K562 (cell line): ENCODE data around the gene CDK5R2. TPM values are rescaled to one million over a fixed set of nuclear protein-coding genes. Genes with fewer than 3 reads are reported as not detected.

Experiments used
- ATAC-seq: fragments of 200-7000 bp; cut with Tn5 transposase; 3 replicates; pipeline ENCODE4 v1.9.1; 2020; ENCODE audit warnings: moderate library complexity
- BruUV-seq: library from RNA; stranded (reverse); fragments of 400-500 nt; replicated peaks from 2 replicates; lab custom pipeline; 2021; lab: Mats Ljungman, UMichigan
- CTCF ChIA-PET: fragments of 300-600 bp; formaldehyde crosslinking; extraction: SDS; loops from one replicate; lab custom pipeline; 2021; ENCODE audit warnings: low intra/inter-chr PET ratio; lab: Yijun Ruan, JAX
- POLR2A ChIA-PET: fragments of 300-600, 350-650 bp; sonication (Branson Sonifier 250); formaldehyde crosslinking; extraction: SDS; loops from one replicate; lab custom pipeline; 2021; ENCODE audit warnings: antibody characterized with exemption, inconsistent platforms; lab: Yijun Ruan, JAX
- DNase-seq, 4 experiments: peaks; one replicate each; pipeline versions ENCODE4 v3.0.0 to v3.0.0-alpha.2; 2011 to 2018; ENCODE audit warnings: low spot score in 3 of 4, mixed read lengths in 3 of 4; ENCODE audit errors: extremely low read depth in 1 of 4
- FAIRE-seq: peaks from 2 replicates; lab custom pipeline; 2011; peaks lifted over from hg19 to GRCh38; lab: Jason Lieb, UNC
- H2AFZ ChIP-seq: 2 replicates; pipeline ENCODE4 v1.6.0; 2011; ENCODE audit warnings: low read depth, low read length, control low read depth, inconsistent platforms
- H3K27ac ChIP-seq: fragments of 200-600 bp; 3 replicates; pipeline ENCODE4 v1.8.0; 2011; ENCODE audit warnings: low read depth, mild to moderate bottlenecking, control low read depth, inconsistent platforms, low read length, moderate library complexity, mixed read lengths; ENCODE audit errors: extremely low read depth
- H3K27me3 ChIP-seq, 2 experiments: fragments of 300-600 bp in 1 of 2; 2 replicates in 1 of 2; 3 replicates in 1 of 2; pipeline versions ENCODE4 v1.6.0 to v1.8.0; 2011; ENCODE audit warnings: inconsistent platforms in 2 of 2, low read length in 2 of 2, mild to moderate bottlenecking in 1 of 2, mixed read lengths in 1 of 2, moderate library complexity in 1 of 2; ENCODE audit not compliant: control insufficient read depth in 2 of 2, insufficient read depth in 2 of 2
- H3K36me3 ChIP-seq: fragments of 300-600 bp; 3 replicates; pipeline ENCODE4 v1.8.0; 2011; ENCODE audit warnings: mild to moderate bottlenecking, low read length, inconsistent platforms; ENCODE audit not compliant: control insufficient read depth, insufficient read depth
- H3K4me1 ChIP-seq, 2 experiments: fragments of 200-600 bp in 1 of 2; replicated peaks in 1 of 2; 2 replicates in 1 of 2; 3 replicates in 1 of 2; pipeline versions ENCODE4 v1.5.1 to v1.8.0; 2011; ENCODE audit warnings: inconsistent platforms in 2 of 2, low read length in 2 of 2, mild to moderate bottlenecking in 1 of 2, mixed read lengths in 1 of 2, moderate library complexity in 1 of 2; ENCODE audit not compliant: control insufficient read depth in 2 of 2, insufficient read depth in 2 of 2
- H3K4me2 ChIP-seq: 2 replicates; pipeline ENCODE4 v1.6.1; 2011; ENCODE audit warnings: low read length, control low read depth, inconsistent platforms, mixed read lengths; ENCODE audit not compliant: insufficient read depth
- H3K4me3 ChIP-seq: fragments of 200-600 bp; sonication (generic), shearing (Covaris generic); 2 replicates; pipeline ENCODE4 v1.5.1; 2016; ENCODE audit warnings: control low read depth, inconsistent platforms
- H3K79me2 ChIP-seq: fragments of 200-600 bp; 3 replicates; pipeline ENCODE4 v1.8.0; 2011; ENCODE audit warnings: low read length, inconsistent platforms; ENCODE audit not compliant: control insufficient read depth, insufficient read depth
- H3K9ac ChIP-seq, 2 experiments: 2 replicates each; pipeline versions ENCODE4 v1.6.0 to v1.6.1; 2011; ENCODE audit warnings: low read depth in 2 of 2, low read length in 2 of 2, control low read depth in 1 of 2, inconsistent platforms in 1 of 2, mild to moderate bottlenecking in 1 of 2, mixed read lengths in 1 of 2; ENCODE audit not compliant: insufficient read depth in 1 of 2
- H3K9me1 ChIP-seq: one replicate; pipeline ENCODE4 v1.6.0; 2011; ENCODE audit warnings: inconsistent platforms, mild to moderate bottlenecking, low read length, moderate library complexity; ENCODE audit not compliant: control insufficient read depth, insufficient read depth
- H3K9me3 ChIP-seq: replicated peaks from 2 replicates; pipeline ENCODE4 v1.5.1; 2011; ENCODE audit warnings: low read depth, low read length, inconsistent platforms; ENCODE audit not compliant: control insufficient read depth, insufficient read depth
- H4K20me1 ChIP-seq: replicated peaks from 2 replicates; pipeline ENCODE4 v1.6.1; 2011; ENCODE audit warnings: low read length, inconsistent platforms, mixed read lengths; ENCODE audit not compliant: control insufficient read depth, insufficient read depth
- BRCA1 ChIP-seq, 2 experiments: fragments of 450-650 bp in 1 of 2; sonication (generic) in 1 of 2; formaldehyde crosslinking in 1 of 2; IDR thresholded peaks; 2 replicates each; pipeline versions ENCODE4 v1.5.0 to v1.6.1; 2017 to 2020; ENCODE audit warnings: mild to moderate bottlenecking in 1 of 2, missing genetic modification reagents in 1 of 2
- E2F4 ChIP-seq: sonication (generic); formaldehyde crosslinking; IDR thresholded peaks from 2 replicates; pipeline ENCODE4 v1.8.0; 2022; ENCODE audit warnings: mild to moderate bottlenecking, low read depth, missing genetic modification reagents
- EP400 ChIP-seq: fragments of 450-650 bp; IDR thresholded peaks from 2 replicates; pipeline ENCODE4 v1.6.1; 2017; ENCODE audit warnings: antibody characterized with exemption, mild to moderate bottlenecking, moderate library complexity
- HNRNPL ChIP-seq: fragments of 200-400 bp; formaldehyde crosslinking; IDR thresholded peaks from 2 replicates; pipeline ENCODE4 v1.6.1; 2017; ENCODE audit warnings: low read depth, mild to moderate bottlenecking, low read length
- HNRNPUL1 ChIP-seq: fragments of 200-400 bp; formaldehyde crosslinking; IDR thresholded peaks from 2 replicates; pipeline ENCODE4 v1.6.1; 2017; ENCODE audit warnings: low read length
- KLF1 ChIP-seq: fragments of 450-650 bp; IDR thresholded peaks from 2 replicates; pipeline ENCODE4 v1.6.1; 2016; ENCODE audit warnings: missing genetic modification characterization, missing compliant biosample characterization
- MLLT1 ChIP-seq, 2 experiments: fragments of 450-650 bp; IDR thresholded peaks; 2 replicates each; pipeline ENCODE4 v1.6.1; 2016
- PML ChIP-seq: IDR thresholded peaks from 2 replicates; pipeline ENCODE4 v1.6.1; 2012; ENCODE audit warnings: low read length, inconsistent platforms
- PREB ChIP-seq: sonication (generic); formaldehyde crosslinking; IDR thresholded peaks from 2 replicates; pipeline ENCODE4 v1.8.1; 2023; ENCODE audit warnings: mild to moderate bottlenecking, missing genetic modification reagents
- SNRNP70 ChIP-seq: fragments of 200-400 bp; formaldehyde crosslinking; optimal IDR thresholded peaks from 2 replicates; pipeline ENCODE3; 2017; ENCODE audit warnings: low read depth, low read length
- U2AF2 ChIP-seq: fragments of 200-400 bp; formaldehyde crosslinking; optimal IDR thresholded peaks from 2 replicates; pipeline ENCODE3; 2017; ENCODE audit warnings: low read depth, mild to moderate bottlenecking, low read length
- UBTF ChIP-seq, 2 experiments: IDR thresholded peaks; 2 replicates each; pipeline ENCODE4 v1.6.1; 2012; ENCODE audit warnings: improper control_type of control experiment in 2 of 2, low read depth in 2 of 2, low read length in 2 of 2, borderline replicate concordance in 1 of 2
- XRCC4 ChIP-seq: IDR thresholded peaks from one replicate; pipeline ENCODE4 v1.6.1; 2011; ENCODE audit not compliant: insufficient read depth, insufficient read length; ENCODE audit errors: extremely low read depth
- ZNF197 ChIP-seq: fragments of 200-800 bp; sonication (Bioruptor generic); IDR thresholded peaks from 2 replicates; pipeline ENCODE4 v1.6.1; 2016; ENCODE audit warnings: low read depth, missing genetic modification characterization, missing compliant biosample characterization
- ZNF324 ChIP-seq: fragments of 250-450 bp; sonication (Bioruptor Pico); IDR thresholded peaks from 2 replicates; pipeline ENCODE4 v1.4.0; 2020; ENCODE audit warnings: mild to moderate bottlenecking
- ZSCAN29 ChIP-seq: fragments of 450-650 bp; IDR thresholded peaks from 2 replicates; pipeline ENCODE4 v1.6.1; 2017
- WGBS: fragments of 100-300 bp; shearing (Covaris generic); methylation state at CpG from one replicate; pipeline ENCODE4 v1.1.6; 2016; ENCODE audit warnings: low coverage, mixed read lengths; ENCODE audit not compliant: insufficient coverage; ENCODE audit errors: missing lambda C conversion rate; 5-methylcytosine and 5-hydroxymethylcytosine counted together
- in situ Hi-C: fragments of 300-500 bp; cut with MboI; formaldehyde crosslinking; loops from 4 replicates; pipeline ENCODE4 v1.15.0; 2018; ENCODE audit warnings: inconsistent platforms, mixed read lengths
- intact Hi-C: fragments of 100-400 bp; cut with micrococcal nuclease; formaldehyde crosslinking; loops from 2 replicates; pipeline ENCODE4 v1.14.2; 2022
- polyA plus RNA-seq, 8 experiments: library from polyadenylated mRNA; depleted of rRNA in 4 of 8; stranded (reverse) in 5 of 8; unstranded in 3 of 8; fragments of >200 nt; fragmentation: Nextera tagmentation in 2 of 8; fragmentation: Illumina TruSeq in 1 of 8; extraction: Ambion mirVana in 2 of 8; extraction: Trizol in 1 of 8; gene quantifications; 2 replicates each; pipeline versions ENCODE4 v1.2.1 to v1.2.3, GENCODE V29; 2011 to 2014; ENCODE audit warnings: inconsistent platforms in 1 of 8, missing spikeins in 1 of 8
- total RNA-seq, 7 experiments: library from RNA; depleted of rRNA in 6 of 7; stranded (reverse); fragments of >200 nt in 6 of 7; fragmentation: Illumina TruSeq in 2 of 7; extraction: Trizol in 2 of 7; gene quantifications; 2 replicates each; pipeline versions ENCODE4 v1.2.1 to v1.2.3, GENCODE V29; 2011 to 2021; ENCODE audit warnings: low replicate concordance in 1 of 7

CDK5R2 gene
- total and polyA plus RNA-seq, 9 of the 15 experiments (the other 6 are each of a cell fraction or from before 2014, with no cell fraction given), result 0.09 TPM; not detected in 8

- WGBS, result 39% methylated on average over 17 of the region's 28 CpGs
- no peaks in the 10 kb centered on the region for H3K9me1 ChIP-seq
- H3K9ac ChIP-seq, result no peak overlapping the region
- H3K79me2 ChIP-seq, result no peaks in the 10 kb centered on the region
- no peak for ATAC-seq
- in situ Hi-C loops, result no loop called here
- H3K4me1 ChIP-seq, result peaks cover 3 to 23% of the 10 kb centered on the region in 2 experiments; a peak in 3 of 5 replicates
- intact Hi-C loops, result no loop called here
- no peak for FAIRE-seq
- no peaks in the 10 kb centered on the region for H3K36me3 ChIP-seq
- ChIA-PET POLR2A (no interaction called here), CTCF (no interaction called here)
- no peak overlapping the region for H3K4me2 ChIP-seq
- H3K27me3 ChIP-seq, result peaks cover 0 to 26% of the 10 kb centered on the region in 2 experiments; a peak in 2 of 5 replicates
- no TSS peak for BruUV-seq
- H3K9me3 ChIP-seq, result no peaks in the 10 kb centered on the region
- H3K27ac ChIP-seq, result no peak overlapping the region
- no peak overlapping the region for H3K4me3 ChIP-seq
- DNase-seq, result no peak
- no peak overlapping the region for H2AFZ ChIP-seq
- H4K20me1 ChIP-seq, result no peaks in the 10 kb centered on the region
- TF ChIP-seq SNRNP70, result no peak
- TF ChIP-seq E2F4 (CRISPR knock-in tag), result no peak
- TF ChIP-seq ZSCAN29, result no peak
- TF ChIP-seq PML, result no peak
- no peak for TF ChIP-seq HNRNPUL1
- no peak for TF ChIP-seq ZNF197
- TF ChIP-seq BRCA1 (IDR thresholded peaks at IDR 0.05), result no peak
- no peak for TF ChIP-seq BRCA1 (CRISPR knock-in tag; IDR thresholded peaks at IDR 0.05)
- no peak for TF ChIP-seq HNRNPL
- TF ChIP-seq KLF1, result no peak
- TF ChIP-seq MLLT1 (IDR thresholded peaks at IDR 0.05), result no peak
- TF ChIP-seq U2AF2, result no peak
- TF ChIP-seq EP400, result no peak
- TF ChIP-seq PREB (CRISPR knock-in tag), result no peak
- no peak for TF ChIP-seq ZNF324
- no peak for TF ChIP-seq UBTF (IDR thresholded peaks at IDR 0.05; ENCODE audit: borderline replicate concordance in 1 of 2, low read depth in 2 of 2, low read length in 2 of 2)
- TF ChIP-seq XRCC4, result no peak
Measured at GRCh38 chr2:218982586-218983262, 23.3 kb downstream of the CDK5R2 start.
